SK-N-SH treated with all-trans-retinoic acid at 6 μM for 48 hours (cell line): ENCODE results near the gene SMARCAL1.

Experiments
- ATAC-seq: fragments of 200-7000 bp; cut with Tn5 transposase; 3 replicates; pipeline ENCODE4 v1.9.1; 2020; ENCODE audit warnings: mild to moderate bottlenecking, moderate library complexity
- ARNTL ChIP-seq: fragments of 450-650 bp; formaldehyde crosslinking; IDR thresholded peaks from 2 replicates; pipeline ENCODE4 v1.5.0; 2020; ENCODE audit warnings: low read depth, mild to moderate bottlenecking, moderate library complexity, borderline replicate concordance
- CREB5 ChIP-seq: fragments of 250-450 bp; sonication (Bioruptor Pico); IDR thresholded peaks from 2 replicates; pipeline ENCODE4 v1.5.1; 2020; ENCODE audit warnings: low read depth, mild to moderate bottlenecking, moderate library complexity
- CSDC2 ChIP-seq: fragments of 250-450 bp; sonication (Bioruptor Pico); IDR thresholded peaks from 2 replicates; pipeline ENCODE4 v1.5.0; 2020; ENCODE audit warnings: mild to moderate bottlenecking, moderate library complexity
- ESRRG ChIP-seq: fragments of 250-450 bp; sonication (Bioruptor Pico); IDR thresholded peaks from 2 replicates; pipeline ENCODE4 v1.6.1; 2021; ENCODE audit warnings: mild to moderate bottlenecking
- GLIS3 ChIP-seq: fragments of 250-450 bp; sonication (Bioruptor Pico); IDR thresholded peaks from 2 replicates; pipeline ENCODE4 v1.5.0; 2020; ENCODE audit warnings: mild to moderate bottlenecking, moderate library complexity
- ISL1 ChIP-seq: fragments of 250-450 bp; sonication (Bioruptor Pico); IDR thresholded peaks from 2 replicates; pipeline ENCODE4 v2.1.2; 2022; ENCODE audit warnings: mild to moderate bottlenecking, moderate library complexity
- OSR1 ChIP-seq: fragments of 250-450 bp; sonication (Bioruptor Pico); IDR thresholded peaks from 2 replicates; pipeline ENCODE4 v1.8.0; 2022; ENCODE audit warnings: moderate library complexity, mild to moderate bottlenecking, inconsistent platforms
- PPARA ChIP-seq: fragments of 250-450 bp; sonication (Bioruptor Pico); IDR thresholded peaks from 2 replicates; pipeline ENCODE4 v1.5.0; 2020; ENCODE audit warnings: mild to moderate bottlenecking, borderline replicate concordance
- RARB ChIP-seq: fragments of 250-450 bp; sonication (Bioruptor Pico); IDR thresholded peaks from 2 replicates; pipeline ENCODE4 v1.8.0; 2021; ENCODE audit warnings: mild to moderate bottlenecking, moderate library complexity
- SNAI2 ChIP-seq: fragments of 250-450 bp; sonication (Bioruptor Pico); IDR thresholded peaks from 2 replicates; pipeline ENCODE4 v1.5.0; 2020; ENCODE audit warnings: mild to moderate bottlenecking, moderate library complexity
- TCF4 ChIP-seq: fragments of 250-450 bp; sonication (Bioruptor Pico); IDR thresholded peaks from 2 replicates; pipeline ENCODE4 v1.8.0; 2021; ENCODE audit warnings: mild to moderate bottlenecking, moderate library complexity, borderline replicate concordance
- TOX ChIP-seq: fragments of 250-450 bp; sonication (Bioruptor Pico); IDR thresholded peaks from 2 replicates; pipeline ENCODE4 v1.8.0; 2021; ENCODE audit warnings: mild to moderate bottlenecking, moderate library complexity, borderline replicate concordance
- ZC3H10 ChIP-seq: fragments of 250-450 bp; sonication (Bioruptor Pico); IDR thresholded peaks from 2 replicates; pipeline ENCODE4 v1.5.1; 2021; ENCODE audit warnings: mild to moderate bottlenecking, moderate library complexity
- ZFP3 ChIP-seq: fragments of 250-450 bp; sonication (Bioruptor Pico); IDR thresholded peaks from 2 replicates; pipeline ENCODE4 v1.5.0; 2020; ENCODE audit warnings: mild to moderate bottlenecking, moderate library complexity
- ZFP30 ChIP-seq: fragments of 450-650 bp; formaldehyde crosslinking; IDR thresholded peaks from 2 replicates; pipeline ENCODE4 v1.5.0; 2022; ENCODE audit warnings: mild to moderate bottlenecking, moderate library complexity
- ZNF565 ChIP-seq: fragments of 450-650 bp; formaldehyde crosslinking; conservative IDR thresholded peaks from 2 replicates; pipeline ENCODE4 v1.5.0; 2020; ENCODE audit warnings: low read depth, mild to moderate bottlenecking, moderate library complexity
- ZNF70 ChIP-seq: fragments of 450-650 bp; formaldehyde crosslinking; IDR thresholded peaks from 2 replicates; pipeline ENCODE4 v1.5.0; 2020; ENCODE audit warnings: mild to moderate bottlenecking, moderate library complexity
- ZNF8 ChIP-seq: fragments of 450-650 bp; formaldehyde crosslinking; IDR thresholded peaks from 2 replicates; pipeline ENCODE4 v1.5.0; 2020; ENCODE audit warnings: mild to moderate bottlenecking, moderate library complexity
- TF ChIP-seq, protein P1 (sequence below): fragments of 250-450 bp; sonication (Bioruptor Pico); IDR thresholded peaks from 2 replicates; pipeline ENCODE4 v1.8.0; 2020; ENCODE audit warnings: mild to moderate bottlenecking, moderate library complexity, borderline replicate concordance
- TF ChIP-seq, protein P2 (sequence below): fragments of 250-450 bp; sonication (Bioruptor Pico); IDR thresholded peaks from 2 replicates; pipeline ENCODE4 v1.5.0; 2020; ENCODE audit warnings: mild to moderate bottlenecking, moderate library complexity
- TF ChIP-seq, protein P3 (sequence below): fragments of 250-450 bp; sonication (Bioruptor Pico); IDR thresholded peaks from 2 replicates; pipeline ENCODE4 v1.5.1; 2021; ENCODE audit warnings: mild to moderate bottlenecking, moderate library complexity

The SMARCAL1 gene

GRCh38 chr2:216527600-216527999, 115.3 kb downstream of the SMARCAL1 start:
- TF ChIP-seq ZFP30 = no peak
- TF ChIP-seq ZNF8 (CRISPR knock-in tag) = no peak
- TF ChIP-seq CSDC2 = no peak
- TF ChIP-seq ISL1 (CRISPR knock-in tag) = no peak
- no peak for TF ChIP-seq TOX (CRISPR knock-in tag)
- no peak for TF ChIP-seq PPARA (CRISPR knock-in tag)
- TF ChIP-seq RARB (CRISPR knock-in tag) = no peak
- TF ChIP-seq GLIS3 (CRISPR knock-in tag) = no peak
- no peak for TF ChIP-seq TCF4
- TF ChIP-seq, protein P1, sequence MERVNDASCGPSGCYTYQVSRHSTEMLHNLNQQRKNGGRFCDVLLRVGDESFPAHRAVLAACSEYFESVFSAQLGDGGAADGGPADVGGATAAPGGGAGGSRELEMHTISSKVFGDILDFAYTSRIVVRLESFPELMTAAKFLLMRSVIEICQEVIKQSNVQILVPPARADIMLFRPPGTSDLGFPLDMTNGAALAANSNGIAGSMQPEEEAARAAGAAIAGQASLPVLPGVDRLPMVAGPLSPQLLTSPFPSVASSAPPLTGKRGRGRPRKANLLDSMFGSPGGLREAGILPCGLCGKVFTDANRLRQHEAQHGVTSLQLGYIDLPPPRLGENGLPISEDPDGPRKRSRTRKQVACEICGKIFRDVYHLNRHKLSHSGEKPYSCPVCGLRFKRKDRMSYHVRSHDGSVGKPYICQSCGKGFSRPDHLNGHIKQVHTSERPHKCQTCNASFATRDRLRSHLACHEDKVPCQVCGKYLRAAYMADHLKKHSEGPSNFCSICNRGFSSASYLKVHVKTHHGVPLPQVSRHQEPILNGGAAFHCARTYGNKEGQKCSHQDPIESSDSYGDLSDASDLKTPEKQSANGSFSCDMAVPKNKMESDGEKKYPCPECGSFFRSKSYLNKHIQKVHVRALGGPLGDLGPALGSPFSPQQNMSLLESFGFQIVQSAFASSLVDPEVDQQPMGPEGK (CRISPR knock-in tag) = no peak
- no peak for TF ChIP-seq SNAI2 (CRISPR knock-in tag)
- TF ChIP-seq CREB5 (CRISPR knock-in tag) = no peak
- no peak for TF ChIP-seq ESRRG
- TF ChIP-seq ZNF565 = no peak
- no peak for TF ChIP-seq ARNTL
- TF ChIP-seq ZFP3 (CRISPR knock-in tag) = no peak
- no peak for TF ChIP-seq ZC3H10 (CRISPR knock-in tag)
- ATAC-seq = no peak

DNA sequence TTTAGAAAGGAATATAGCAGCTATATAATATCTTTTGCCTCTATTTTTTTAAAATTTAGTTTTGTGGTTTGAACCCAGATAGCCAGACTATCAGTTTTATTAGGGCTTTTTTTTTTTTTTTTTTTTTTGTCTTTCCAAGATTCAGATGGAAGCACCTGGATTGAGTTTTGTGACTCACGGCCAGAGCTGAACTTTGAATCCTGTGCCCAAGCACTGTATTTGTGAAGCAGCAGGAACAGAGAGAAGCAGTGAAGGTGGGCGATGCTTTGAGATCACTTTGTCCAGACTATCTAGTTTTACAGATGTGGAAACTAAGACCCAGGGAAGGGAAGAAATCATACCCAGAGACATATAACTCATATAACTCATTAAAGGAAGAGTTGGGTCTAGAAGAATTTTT, 120.3 kb downstream of the SMARCAL1 start:
- TF ChIP-seq GLIS3 (CRISPR knock-in tag) (no peak), OSR1 (CRISPR knock-in tag) (no peak), ZNF565 (no peak), ESRRG (no peak), ZC3H10 (CRISPR knock-in tag) (no peak), ISL1 (CRISPR knock-in tag) (no peak), PPARA (CRISPR knock-in tag) (no peak), ZNF70 (CRISPR knock-in tag) (no peak), ZNF8 (CRISPR knock-in tag) (no peak), SNAI2 (CRISPR knock-in tag) (no peak), CSDC2 (no peak)
- TF ChIP-seq, protein P2, sequence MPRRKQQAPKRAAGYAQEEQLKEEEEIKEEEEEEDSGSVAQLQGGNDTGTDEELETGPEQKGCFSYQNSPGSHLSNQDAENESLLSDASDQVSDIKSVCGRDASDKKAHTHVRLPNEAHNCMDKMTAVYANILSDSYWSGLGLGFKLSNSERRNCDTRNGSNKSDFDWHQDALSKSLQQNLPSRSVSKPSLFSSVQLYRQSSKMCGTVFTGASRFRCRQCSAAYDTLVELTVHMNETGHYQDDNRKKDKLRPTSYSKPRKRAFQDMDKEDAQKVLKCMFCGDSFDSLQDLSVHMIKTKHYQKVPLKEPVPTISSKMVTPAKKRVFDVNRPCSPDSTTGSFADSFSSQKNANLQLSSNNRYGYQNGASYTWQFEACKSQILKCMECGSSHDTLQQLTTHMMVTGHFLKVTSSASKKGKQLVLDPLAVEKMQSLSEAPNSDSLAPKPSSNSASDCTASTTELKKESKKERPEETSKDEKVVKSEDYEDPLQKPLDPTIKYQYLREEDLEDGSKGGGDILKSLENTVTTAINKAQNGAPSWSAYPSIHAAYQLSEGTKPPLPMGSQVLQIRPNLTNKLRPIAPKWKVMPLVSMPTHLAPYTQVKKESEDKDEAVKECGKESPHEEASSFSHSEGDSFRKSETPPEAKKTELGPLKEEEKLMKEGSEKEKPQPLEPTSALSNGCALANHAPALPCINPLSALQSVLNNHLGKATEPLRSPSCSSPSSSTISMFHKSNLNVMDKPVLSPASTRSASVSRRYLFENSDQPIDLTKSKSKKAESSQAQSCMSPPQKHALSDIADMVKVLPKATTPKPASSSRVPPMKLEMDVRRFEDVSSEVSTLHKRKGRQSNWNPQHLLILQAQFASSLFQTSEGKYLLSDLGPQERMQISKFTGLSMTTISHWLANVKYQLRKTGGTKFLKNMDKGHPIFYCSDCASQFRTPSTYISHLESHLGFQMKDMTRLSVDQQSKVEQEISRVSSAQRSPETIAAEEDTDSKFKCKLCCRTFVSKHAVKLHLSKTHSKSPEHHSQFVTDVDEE = no peak
- TF ChIP-seq, protein P3, sequence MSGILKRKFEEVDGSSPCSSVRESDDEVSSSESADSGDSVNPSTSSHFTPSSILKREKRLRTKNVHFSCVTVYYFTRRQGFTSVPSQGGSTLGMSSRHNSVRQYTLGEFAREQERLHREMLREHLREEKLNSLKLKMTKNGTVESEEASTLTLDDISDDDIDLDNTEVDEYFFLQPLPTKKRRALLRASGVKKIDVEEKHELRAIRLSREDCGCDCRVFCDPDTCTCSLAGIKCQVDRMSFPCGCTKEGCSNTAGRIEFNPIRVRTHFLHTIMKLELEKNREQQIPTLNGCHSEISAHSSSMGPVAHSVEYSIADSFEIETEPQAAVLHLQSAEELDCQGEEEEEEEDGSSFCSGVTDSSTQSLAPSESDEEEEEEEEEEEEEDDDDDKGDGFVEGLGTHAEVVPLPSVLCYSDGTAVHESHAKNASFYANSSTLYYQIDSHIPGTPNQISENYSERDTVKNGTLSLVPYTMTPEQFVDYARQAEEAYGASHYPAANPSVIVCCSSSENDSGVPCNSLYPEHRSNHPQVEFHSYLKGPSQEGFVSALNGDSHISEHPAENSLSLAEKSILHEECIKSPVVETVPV (CRISPR knock-in tag) = no peak
- TF ChIP-seq, all 23 proteins: peak for 0

More for the DNA sequence above, 120.3 kb downstream of the SMARCAL1 start:
- ATAC-seq = no peak
